GM04504 (cell line): Measurements from ENCODE around the gene PKDREJ.
A peak's percentile ranks its signal among the peaks of the same experiment; 100 is the strongest.
"Not testable (repeated sequence)": the region's sequence is repeated elsewhere in the genome, so short reads cannot be mapped to it uniquely, and the experiment has no call there.

Experiments used
- DNase-seq: peaks from one replicate; pipeline ENCODE4 v3.0.0-alpha.2; 2012; ENCODE audit warnings: low read depth

The PKDREJ gene

GRCh38 chr22:46263216-46263590 is at the start of gene PKDREJ:
Gene PKDREJ (minus strand): TSS chr22:46263343. CDS start chr22:46263322, 21 bp downstream.
- DNase-seq: no peak

- not testable (repeated sequence) for DNase-seq
These were observed 49.7 kb upstream of the PKDREJ start for GRCh38 chr22:46312848-46313247.

GRCh38 chr22:46312056-46312455 is 48.9 kb upstream of the PKDREJ start:
- no peak for DNase-seq

GRCh38 chr22:46309526-46310085 is 46.5 kb upstream of the PKDREJ start:
- no peak for DNase-seq

- DNase-seq: no peak
These were observed 45.3 kb upstream of the PKDREJ start for GRCh38 chr22:46308283-46308988.

GRCh38 chr22:46303347-46303965 is 40.3 kb upstream of the PKDREJ start:
- DNase-seq: no peak

GRCh38 chr22:46300491-46300890 is 37.3 kb upstream of the PKDREJ start:
- no peak for DNase-seq

- DNase-seq: no peak
These were observed 36.0 kb upstream of the PKDREJ start for GRCh38 chr22:46299101-46299500.

- peak; percentile 21 for DNase-seq
These were observed 34.1 kb upstream of the PKDREJ start for GRCh38 chr22:46297151-46297812.

- peak; percentile 93 for DNase-seq
These were observed 33.4 kb upstream of the PKDREJ start, which contains the start of gene GTSE1 for GRCh38 chr22:46296257-46297150. Gene GTSE1 (plus strand): TSS chr22:46296870. CDS start chr22:46297401, 531 bp downstream.

GRCh38 chr22:46295277-46295971 is 32.3 kb upstream of the PKDREJ start:
- no peak for DNase-seq

- DNase-seq: no peak
These were observed 31.6 kb upstream of the PKDREJ start for GRCh38 chr22:46294784-46295183.

GRCh38 chr22:46293577-46294260 is 30.6 kb upstream of the PKDREJ start:
- DNase-seq: peak; percentile 62

GRCh38 chr22:46292732-46293131 is 29.6 kb upstream of the PKDREJ start:
- no peak for DNase-seq

GRCh38 chr22:46292173-46292572 is 29.0 kb upstream of the PKDREJ start:
- DNase-seq: no peak

- no peak for DNase-seq
These were observed 28.0 kb upstream of the PKDREJ start for GRCh38 chr22:46290843-46291785.

- DNase-seq: no peak
These were observed 27.1 kb upstream of the PKDREJ start for GRCh38 chr22:46290121-46290842.

GRCh38 chr22:46289244-46289891 is 26.2 kb upstream of the PKDREJ start:
- DNase-seq: no peak
